Peyer's patch (tissue), 4 donors: ENCODE measurements around the gene ERP27.

ENCODE experiments used
- CTCF ChIP-seq, 6 experiments: fragments of 450-650 bp in 4 of 6; fragments of 200-600 bp in 2 of 6; sonication (generic) in 1 of 6; IDR thresholded peaks; one replicate each; pipeline ENCODE4 v1.5.1; 2017 to 2019; ENCODE audit warnings: antibody characterized with exemption in 6 of 6, mild to moderate bottlenecking in 3 of 6, moderate library complexity in 1 of 6
- POLR2A ChIP-seq, 2 donors: fragments of 450-650 bp; IDR thresholded peaks; one replicate each; pipeline ENCODE4 v1.5.1; 2017; ENCODE audit warnings: antibody characterized with exemption in 2 of 2, mild to moderate bottlenecking in 2 of 2, moderate library complexity in 2 of 2

GRCh38 chr12:14948672-14949071 is 10.3 kb upstream of the ERP27 start:
- TF ChIP-seq CTCF (IDR thresholded peaks at IDR 0.05), result no peak
- TF ChIP-seq POLR2A (IDR thresholded peaks at IDR 0.05), result no peak
